NCI-H510A (cell line): ENCODE measurements around the gene DEPDC5.
A peak's percentile ranks its signal among the peaks of the same experiment; 100 is the strongest.
"Not testable (repeated sequence)": the region's sequence is repeated elsewhere in the genome, so short reads cannot be mapped to it uniquely, and the experiment has no call there.

ENCODE experiments used
- DNase-seq: peaks from one replicate; lab custom pipeline; 2025; lab: John Stamatoyannopoulos, UW

DEPDC5 gene

DNA sequence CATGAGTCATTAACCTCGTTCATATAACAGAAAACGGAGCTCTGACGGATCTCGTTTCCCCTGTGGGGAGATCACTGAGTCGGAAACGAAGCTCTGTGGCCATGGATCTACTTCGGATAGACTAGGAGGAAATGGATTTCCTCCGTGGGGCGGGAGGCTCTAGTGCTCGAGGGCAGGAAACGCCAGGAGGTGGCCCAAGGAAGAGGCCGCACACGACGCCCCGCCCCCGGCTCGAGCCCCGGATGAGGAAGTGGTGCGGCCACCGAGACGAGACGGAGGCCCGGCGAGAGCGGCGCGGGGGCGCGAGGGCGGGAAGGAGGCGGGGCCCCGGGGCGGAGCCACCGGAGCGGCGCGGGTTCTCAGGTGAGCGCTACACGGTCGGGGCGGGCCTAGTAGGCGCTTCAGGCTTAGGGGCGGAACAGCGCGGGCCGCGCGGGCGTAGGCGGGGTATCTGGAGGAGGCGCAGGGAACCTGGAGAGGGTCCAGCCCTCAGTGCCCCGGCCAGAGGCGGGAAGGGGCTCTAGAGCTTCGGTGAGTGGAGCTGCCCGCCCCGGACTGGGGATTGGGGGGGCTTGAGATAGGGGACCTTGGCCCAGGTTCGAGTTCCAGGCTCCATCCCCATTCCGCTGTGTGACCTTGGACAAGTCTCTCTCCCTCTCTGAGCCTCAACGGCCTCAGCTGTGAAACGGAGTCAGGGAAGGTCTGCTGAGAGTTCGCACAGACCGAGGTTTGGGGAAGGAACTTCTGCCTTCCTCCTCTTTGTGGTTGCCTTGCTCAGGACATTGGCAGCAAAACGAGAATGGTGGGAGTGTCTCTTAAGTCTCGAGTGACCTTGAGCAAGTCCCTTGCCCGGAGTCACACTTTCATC, at the start of gene DEPDC5:
DEPDC5 (plus strand) TSS at position 386 of the 868 bp plus-strand sequence. CDS start 903 bp downstream, outside the sequence.
- peak; percentile 86 for DNase-seq

GRCh38 chr22:31707519-31707918, 46.3 kb upstream of the DEPDC5 start:
- no peak for DNase-seq

DNA sequence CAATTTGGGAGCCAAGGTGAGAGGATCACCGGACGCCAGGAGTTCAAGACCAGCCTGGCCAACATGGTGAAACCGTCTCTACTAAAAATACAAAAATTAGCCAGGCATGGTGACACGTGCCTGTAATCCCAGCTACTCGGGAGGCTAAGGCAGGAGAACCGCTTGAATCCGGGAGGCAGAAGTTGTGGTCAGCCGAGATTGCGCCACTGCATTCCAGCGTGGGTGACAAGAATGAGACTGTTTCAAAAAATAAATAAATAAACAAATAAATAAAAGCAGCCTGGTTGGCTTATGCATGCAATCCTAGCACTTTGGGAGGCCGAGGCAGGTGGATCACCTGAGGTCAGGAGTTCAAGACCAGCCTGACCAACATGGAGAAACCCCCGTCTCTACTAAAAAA, 42.6 kb upstream of the DEPDC5 start:
- DNase-seq, result not testable (repeated sequence)

DNA sequence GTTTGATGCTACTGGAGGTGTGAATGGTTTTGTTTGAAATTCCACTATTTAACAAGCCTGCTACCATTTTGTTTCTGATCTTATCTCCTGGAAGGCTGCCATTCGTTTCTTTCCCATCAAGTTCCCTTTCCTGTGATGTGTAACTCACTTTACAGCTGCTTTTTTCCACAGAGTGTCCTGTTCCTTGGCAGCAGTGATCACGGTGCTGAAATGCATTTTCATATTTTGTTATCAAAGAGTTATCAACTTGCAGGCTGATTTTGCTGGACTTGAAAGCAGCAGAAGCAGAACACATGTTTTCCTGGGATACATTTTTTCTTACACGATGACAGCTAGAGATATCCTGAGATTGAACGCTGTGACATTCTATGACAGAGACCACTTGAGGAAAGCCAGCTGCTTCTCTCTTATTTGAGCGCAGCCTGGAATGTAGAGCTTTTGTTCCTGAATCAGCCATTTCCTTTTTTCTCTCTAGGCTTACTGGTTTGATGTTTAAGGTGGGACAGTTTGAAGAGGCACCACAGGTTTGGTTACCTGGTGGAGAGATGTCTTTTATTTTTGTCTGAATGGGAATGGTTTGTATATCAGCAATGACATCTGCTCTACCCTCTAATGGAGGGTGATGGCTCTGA, 38.6 kb upstream of the DEPDC5 start:
- DNase-seq, result no peak

GRCh38 chr22:31719850-31720471, 33.9 kb upstream of the DEPDC5 start:
- no peak for DNase-seq

GRCh38 chr22:31723723-31724122, 30.1 kb upstream of the DEPDC5 start:
- no peak for DNase-seq

GRCh38 chr22:31726692-31727091, 27.1 kb upstream of the DEPDC5 start:
- DNase-seq, result no peak

- no peak for DNase-seq
Measured at GRCh38 chr22:31728857-31729256, 25.0 kb upstream of the DEPDC5 start.

- no peak for DNase-seq
Measured at GRCh38 chr22:31730344-31730711, 23.5 kb upstream of the DEPDC5 start.

GRCh38 chr22:31732089-31732829, 21.6 kb upstream of the DEPDC5 start:
- no peak for DNase-seq

GRCh38 chr22:31733580-31734079, 20.2 kb upstream of the DEPDC5 start:
- DNase-seq, result no peak

GRCh38 chr22:31734512-31734911, 19.3 kb upstream of the DEPDC5 start:
- no peak for DNase-seq

GRCh38 chr22:31736458-31736857, 17.4 kb upstream of the DEPDC5 start:
- no peak for DNase-seq

GRCh38 chr22:31737932-31738331, 15.9 kb upstream of the DEPDC5 start:
- no peak for DNase-seq

DNA sequence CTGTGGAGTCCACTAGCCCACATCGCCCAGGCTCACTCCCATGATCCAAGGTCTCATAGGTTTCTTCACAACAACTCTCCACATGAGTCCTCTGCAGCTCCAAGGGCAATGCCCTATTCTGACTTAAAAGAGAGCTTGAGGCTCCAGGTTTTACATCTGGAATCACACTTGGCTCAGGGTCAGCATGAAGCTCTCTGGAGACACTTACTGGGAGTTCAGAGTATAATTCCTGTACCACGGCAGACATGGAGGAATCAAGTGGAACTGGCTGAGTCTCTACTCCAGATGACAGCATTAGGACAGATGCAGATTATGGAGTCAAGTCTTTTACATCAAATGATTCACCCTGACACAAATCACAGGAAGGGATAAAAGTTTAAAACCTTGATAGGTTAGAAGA, 15.3 kb upstream of the DEPDC5 start:
- no peak for DNase-seq

GRCh38 chr22:31739795-31740201, 14.0 kb upstream of the DEPDC5 start:
- no peak for DNase-seq

GRCh38 chr22:31740314-31740713, 13.5 kb upstream of the DEPDC5 start:
- DNase-seq, result not testable (repeated sequence)

- DNase-seq, result no peak
Measured at GRCh38 chr22:31742115-31742514, 11.7 kb upstream of the DEPDC5 start.

DNA sequence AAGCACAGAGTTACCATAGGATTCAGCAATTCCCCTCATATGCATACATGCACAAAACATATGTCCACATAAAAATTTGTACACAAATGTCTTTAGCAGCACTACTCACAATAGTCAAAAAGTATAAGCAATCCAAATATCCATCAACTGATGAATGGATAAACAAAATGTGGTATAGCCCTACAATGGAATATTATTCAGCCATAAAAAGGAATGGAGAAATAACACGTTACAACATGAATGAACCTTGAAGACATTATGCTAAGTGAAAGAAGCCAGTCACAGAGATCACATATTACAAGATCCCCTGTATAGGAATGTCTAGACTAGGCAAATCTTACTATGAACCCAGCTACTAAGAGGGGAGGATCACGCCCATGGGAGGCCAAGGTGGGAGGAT, 11.1 kb upstream of the DEPDC5 start:
- no peak for DNase-seq

GRCh38 chr22:31743871-31744270, 9.9 kb upstream of the DEPDC5 start:
- DNase-seq, result no peak

GRCh38 chr22:31747441-31747840, 6.4 kb upstream of the DEPDC5 start:
- DNase-seq, result no peak

DNA sequence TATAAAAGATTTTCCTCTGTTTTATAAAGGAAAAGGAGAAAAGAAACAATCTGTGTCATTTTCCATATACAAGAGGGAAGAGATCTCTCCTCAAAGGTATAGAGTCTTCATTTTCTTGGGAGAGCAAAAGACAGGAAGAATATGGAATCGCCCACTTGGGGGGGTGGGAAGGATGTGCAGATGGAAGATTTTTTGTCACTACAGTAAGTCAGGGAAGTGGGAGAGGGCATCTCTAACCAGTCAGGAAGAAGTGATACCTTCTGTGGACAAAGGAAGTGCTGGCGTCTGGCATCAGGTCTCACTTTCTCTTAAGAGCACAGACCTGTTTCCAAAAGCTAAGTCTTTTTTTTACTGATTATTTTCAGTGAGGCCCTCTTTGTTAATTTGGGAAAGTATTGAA, 5.3 kb upstream of the DEPDC5 start:
- no peak for DNase-seq
